ENCODE data around the gene C16orf82. TPM values are rescaled to one million over a fixed set of nuclear protein-coding genes. Genes with fewer than 3 reads are reported as not detected.

The C16orf82 gene
- total RNA-seq = not detected

GRCh38 chr16:27066668-27067537 is at the start of gene C16orf82:
Gene C16orf82, plus strand, starts transcription at chr16:27066927.
- ChIA-PET POLR2A (no interaction called here), CTCF (no interaction called here)

DNA sequence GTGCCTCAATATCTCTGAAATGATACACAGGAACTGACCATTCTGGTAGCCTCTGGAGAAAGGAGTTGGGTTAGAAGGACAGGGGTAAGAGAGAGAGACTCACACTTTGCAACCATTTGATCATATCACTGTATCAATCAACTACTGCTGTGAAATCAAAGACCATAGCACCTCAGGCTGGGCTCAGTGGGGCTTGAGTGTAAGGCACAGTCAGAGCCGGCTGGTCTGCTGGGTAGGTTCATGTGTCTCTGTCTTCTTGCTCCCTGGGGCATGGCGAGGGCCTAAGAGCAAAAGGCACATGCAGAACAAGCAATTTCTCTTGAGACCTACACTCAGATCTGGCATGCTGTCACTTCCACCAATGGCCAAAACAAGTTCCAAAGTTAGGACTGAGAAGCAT is 46.7 kb upstream of the C16orf82 start:
- ChIA-PET CTCF (no interaction called here), POLR2A (no interaction called here)

GRCh38 chr16:27024010-27024409 is 42.7 kb upstream of the C16orf82 start:
- POLR2A ChIA-PET = no interaction called here
- CTCF ChIA-PET = no interaction called here

GRCh38 chr16:27025581-27025980 is 41.1 kb upstream of the C16orf82 start:
- POLR2A ChIA-PET = no interaction called here
- CTCF ChIA-PET = no interaction called here

DNA sequence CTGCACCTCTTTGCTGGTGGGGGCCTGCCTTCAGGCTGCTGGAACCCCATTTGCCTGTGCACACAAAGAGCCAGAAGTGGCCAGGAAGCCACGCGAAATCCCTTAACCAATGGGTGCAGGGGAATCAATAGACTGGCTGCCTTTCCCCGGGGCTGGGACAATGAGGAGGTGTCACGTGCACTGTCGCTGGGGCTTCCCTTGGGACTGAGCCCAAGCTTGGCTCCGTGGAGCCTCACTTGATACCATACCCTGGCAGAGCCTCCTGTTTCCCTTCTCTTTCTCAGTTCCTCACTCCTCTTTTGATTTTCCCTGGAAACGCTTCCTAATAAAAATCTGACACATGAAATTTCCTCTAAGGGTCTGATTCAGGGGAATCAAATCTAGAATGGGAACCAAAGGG is 38.8 kb upstream of the C16orf82 start:
- ChIA-PET CTCF (no interaction called here), POLR2A (no interaction called here)

GRCh38 chr16:27028591-27029110 is 38.1 kb upstream of the C16orf82 start:
- ChIA-PET POLR2A (no interaction called here), CTCF (no interaction called here)

DNA sequence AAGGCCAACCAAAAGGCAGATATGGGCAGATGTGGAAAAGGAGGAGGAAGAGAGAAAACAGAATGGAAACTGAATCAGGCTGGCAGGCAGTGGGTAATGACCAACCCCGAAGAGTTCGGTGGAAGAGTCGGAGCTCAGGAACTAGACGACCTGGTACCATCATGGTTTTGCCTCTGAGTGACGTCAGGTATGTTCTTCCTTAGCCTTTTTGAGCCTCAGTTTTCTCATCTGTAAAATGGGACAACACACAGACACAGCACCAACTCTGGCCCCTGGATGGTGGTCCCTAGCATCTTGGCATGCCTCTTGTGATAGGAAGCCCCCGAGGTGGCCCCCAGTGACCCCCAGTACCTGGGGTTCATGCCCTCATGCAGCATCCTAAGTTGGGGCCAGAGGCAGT is 37.2 kb upstream of the C16orf82 start:
- CTCF ChIA-PET = no interaction called here
- POLR2A ChIA-PET = no interaction called here

- CTCF ChIA-PET = no interaction called here
- POLR2A ChIA-PET = no interaction called here
These were observed 33.3 kb upstream of the C16orf82 start for GRCh38 chr16:27033281-27033979.

DNA sequence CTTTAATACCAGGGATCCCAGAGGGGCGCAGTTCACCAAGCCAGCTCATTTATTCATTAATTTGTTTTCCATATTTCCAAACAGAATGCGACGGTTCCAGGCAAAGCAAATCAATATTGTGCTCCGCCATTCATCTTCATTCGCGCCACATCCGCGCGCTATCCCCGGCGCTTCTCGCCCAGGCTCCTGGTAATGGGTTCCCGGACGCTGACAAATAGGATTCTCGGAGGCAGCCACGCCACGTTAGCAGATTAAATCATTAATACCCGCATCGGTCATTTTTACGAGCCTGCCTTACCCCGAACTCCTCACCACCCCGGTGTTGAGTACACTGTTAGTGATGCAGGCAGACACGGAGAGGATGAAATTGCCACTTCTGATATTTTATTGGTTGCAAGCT is 26.0 kb upstream of the C16orf82 start:
- CTCF ChIA-PET = no interaction called here
- POLR2A ChIA-PET = no interaction called here

GRCh38 chr16:27046958-27047518 is 19.7 kb upstream of the C16orf82 start:
- CTCF ChIA-PET = no interaction called here
- POLR2A ChIA-PET = no interaction called here

- POLR2A ChIA-PET = no interaction called here
- CTCF ChIA-PET = no interaction called here
These were observed 18.4 kb upstream of the C16orf82 start for GRCh38 chr16:27048316-27048715.

GRCh38 chr16:27049117-27049516 is 17.6 kb upstream of the C16orf82 start:
- ChIA-PET POLR2A (no interaction called here), CTCF (no interaction called here)

DNA sequence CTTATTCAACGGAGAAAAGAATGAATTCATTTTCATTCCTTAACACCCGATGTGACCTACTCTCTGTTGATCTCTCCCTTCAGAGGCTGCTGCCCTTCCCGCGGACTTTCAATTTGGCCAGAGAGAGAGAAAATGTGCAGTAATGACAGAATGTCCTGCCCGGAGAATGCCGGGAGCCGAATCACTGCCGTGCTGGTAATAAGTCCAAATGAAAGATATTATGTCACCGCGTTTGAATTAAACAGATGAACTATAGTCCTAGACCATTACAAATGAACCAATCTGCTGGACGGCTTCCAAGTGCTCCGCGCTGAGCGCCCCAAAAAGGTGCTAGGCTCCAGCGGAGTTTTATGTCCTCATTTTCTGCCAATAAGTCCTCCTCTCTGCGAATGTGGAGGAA is 14.7 kb upstream of the C16orf82 start:
- ChIA-PET CTCF (no interaction called here), POLR2A (no interaction called here)

GRCh38 chr16:27053996-27054395 is 12.7 kb upstream of the C16orf82 start:
- POLR2A ChIA-PET = no interaction called here
- CTCF ChIA-PET = no interaction called here

GRCh38 chr16:27058299-27058698 is 8.4 kb upstream of the C16orf82 start:
- ChIA-PET CTCF (no interaction called here), POLR2A (no interaction called here)

DNA sequence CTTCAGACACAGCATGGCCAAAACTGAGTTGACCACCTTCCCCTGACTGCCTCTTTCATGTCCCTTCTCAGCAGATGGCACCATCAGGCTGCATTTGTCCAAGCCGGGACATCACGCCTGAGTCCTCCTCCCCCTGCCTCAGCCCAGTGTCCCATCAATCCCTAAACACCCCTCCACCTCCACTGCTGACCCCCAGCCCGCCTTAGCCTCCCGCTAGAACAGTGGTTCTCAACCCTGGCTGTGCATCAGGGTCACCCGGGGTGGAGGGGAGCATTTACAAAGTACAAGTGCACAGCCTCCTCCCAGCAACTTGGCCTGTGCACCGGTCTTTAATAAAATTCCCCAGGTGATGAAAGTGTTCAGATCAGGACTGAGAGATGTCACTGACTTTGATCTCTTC is 4.0 kb downstream of the C16orf82 start:
- ChIA-PET CTCF (no interaction called here), POLR2A (no interaction called here)

DNA sequence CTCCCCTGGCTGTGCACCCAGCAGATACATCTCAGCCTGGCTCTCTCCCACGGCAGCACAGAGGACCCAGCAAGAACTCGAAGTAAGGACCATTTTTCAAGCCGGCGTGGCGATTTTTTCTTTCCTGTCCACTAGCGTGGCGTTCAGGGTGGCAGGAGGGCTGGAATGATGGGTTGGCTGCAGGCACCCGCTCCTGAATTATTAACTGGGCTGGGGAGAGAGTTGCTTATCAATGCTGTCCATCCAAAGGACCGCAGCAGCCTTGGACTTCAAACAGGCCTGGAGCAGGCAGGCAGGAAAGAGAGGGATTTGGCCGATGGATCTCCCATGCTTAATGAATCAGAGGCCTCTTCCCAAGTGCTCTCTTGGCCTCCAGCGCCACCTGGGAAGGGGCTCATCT is 7.0 kb downstream of the C16orf82 start:
- ChIA-PET CTCF (no interaction called here), POLR2A (no interaction called here)

GRCh38 chr16:27080895-27081294 is 14.2 kb downstream of the C16orf82 start:
- CTCF ChIA-PET = no interaction called here
- POLR2A ChIA-PET = no interaction called here

DNA sequence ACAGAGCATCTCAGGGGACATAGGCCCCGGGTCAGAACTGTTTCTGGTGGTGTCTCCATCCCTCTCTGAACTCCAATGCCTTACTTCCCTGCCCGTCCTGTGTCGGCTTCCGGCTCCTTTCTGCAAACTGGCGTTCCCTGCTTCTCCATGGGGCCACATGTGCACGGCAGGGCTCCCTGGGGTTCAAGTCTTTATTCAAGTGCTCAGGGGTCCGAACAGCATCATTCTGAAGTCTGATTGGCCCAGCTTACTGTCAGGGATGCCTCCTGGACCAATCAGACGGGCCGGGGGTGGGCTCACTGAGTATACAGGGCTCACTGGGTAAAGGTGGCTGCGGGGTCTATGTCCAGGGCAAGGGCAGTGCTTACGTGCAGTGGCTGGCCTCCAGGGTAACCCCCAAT is 17.1 kb downstream of the C16orf82 start:
- CTCF ChIA-PET = no interaction called here
- POLR2A ChIA-PET = no interaction called here

- CTCF ChIA-PET = no interaction called here
- POLR2A ChIA-PET = no interaction called here
These were observed 17.7 kb downstream of the C16orf82 start for GRCh38 chr16:27084307-27085028.

DNA sequence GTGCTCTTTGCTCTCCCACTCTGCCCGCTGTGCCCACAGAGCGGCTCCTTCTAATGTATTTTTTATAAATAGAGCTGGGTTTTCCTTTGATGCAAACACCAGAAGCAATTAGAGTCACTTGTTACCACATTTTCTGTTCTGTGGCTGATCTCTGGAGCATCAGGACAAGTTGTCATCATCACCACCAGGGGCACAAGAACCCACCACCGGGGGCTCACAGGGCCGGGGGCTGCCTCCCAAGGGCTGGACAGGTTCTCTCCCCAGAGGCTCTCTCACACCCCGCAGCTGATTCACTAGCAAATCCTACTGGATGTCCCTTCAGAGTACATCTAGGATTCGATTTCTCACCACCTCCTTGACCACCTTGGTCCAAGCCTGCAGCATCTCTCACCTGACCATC is 18.5 kb downstream of the C16orf82 start:
- CTCF ChIA-PET = no interaction called here
- POLR2A ChIA-PET = no interaction called here

Data from activated CD8-positive, alpha-beta memory T cell treated with anti-CD3 and anti-CD28 coated beads for 36 hours (primary cell).